HG02970 (cell line): Measurements from ENCODE around the gene CHCHD3.

ENCODE experiments used
- ATAC-seq: cut with Tn5 transposase; IDR thresholded peaks from one replicate; pipeline ENCODE4 v1.9.1; 2021; ENCODE audit warnings: mild to moderate bottlenecking, moderate library complexity, moderate number of reproducible peaks; ENCODE audit not compliant: unreplicated experiment, low FRiP score

Gene CHCHD3

GRCh38 chr7:132782777-132783640, 298.9 kb downstream of the CHCHD3 start:
- no peak for ATAC-seq

GRCh38 chr7:132780822-132781221, 301.1 kb downstream of the CHCHD3 start:
- no peak for ATAC-seq

- ATAC-seq = no peak
These were observed 302.7 kb downstream of the CHCHD3 start for GRCh38 chr7:132779164-132779563.

GRCh38 chr7:132778761-132779160, 303.1 kb downstream of the CHCHD3 start:
- no peak for ATAC-seq

GRCh38 chr7:132777956-132778355, 303.9 kb downstream of the CHCHD3 start:
- no peak for ATAC-seq

- no peak for ATAC-seq
These were observed 304.5 kb downstream of the CHCHD3 start for GRCh38 chr7:132777414-132777813.

- no peak for ATAC-seq
These were observed 305.8 kb downstream of the CHCHD3 start for GRCh38 chr7:132776048-132776620.

- no peak for ATAC-seq
These were observed 308.3 kb downstream of the CHCHD3 start for GRCh38 chr7:132773527-132773956.

- no peak for ATAC-seq
These were observed 310.6 kb downstream of the CHCHD3 start for GRCh38 chr7:132771301-132771730.

- no peak for ATAC-seq
These were observed 311.8 kb downstream of the CHCHD3 start for GRCh38 chr7:132770055-132770454.

- ATAC-seq = no peak
These were observed 312.6 kb downstream of the CHCHD3 start for GRCh38 chr7:132769280-132769679.

- ATAC-seq = no peak
These were observed 313.8 kb downstream of the CHCHD3 start for GRCh38 chr7:132768099-132768498.

GRCh38 chr7:132767378-132767777, 314.5 kb downstream of the CHCHD3 start:
- no peak for ATAC-seq

GRCh38 chr7:132766660-132767059, 315.2 kb downstream of the CHCHD3 start:
- ATAC-seq = no peak

GRCh38 chr7:132765861-132766260, 316.0 kb downstream of the CHCHD3 start:
- ATAC-seq = no peak

- ATAC-seq = no peak
These were observed 317.1 kb downstream of the CHCHD3 start for GRCh38 chr7:132764762-132765161.

- no peak for ATAC-seq
These were observed 321.0 kb downstream of the CHCHD3 start for GRCh38 chr7:132760866-132761265.

GRCh38 chr7:132760244-132760623, 321.7 kb downstream of the CHCHD3 start:
- ATAC-seq = no peak

GRCh38 chr7:132759482-132760243, 322.2 kb downstream of the CHCHD3 start:
- ATAC-seq = no peak

GRCh38 chr7:132758986-132759385, 322.9 kb downstream of the CHCHD3 start:
- ATAC-seq = no peak

- ATAC-seq = no peak
These were observed 324.1 kb downstream of the CHCHD3 start for GRCh38 chr7:132757783-132758182.
